Cardiac fibroblast (primary cell): ENCODE measurements around the gene POC1A.
"Not testable (repeated sequence)": the region's sequence is repeated elsewhere in the genome, so short reads cannot be mapped to it uniquely, and the experiment has no call there.

Experiments used
- DNase-seq, 2 donors: peaks; one replicate each; pipeline versions ENCODE4 v3.0.0 to v3.0.0-alpha.2; 2010; ENCODE audit warnings: low read depth in 2 of 2
- H3K4me3 ChIP-seq, 2 donors: replicated peaks in 1 of 2; 1 replicate in 1 of 2; 2 replicates in 1 of 2; pipeline ENCODE4 v1.5.1; 2011; ENCODE audit warnings: low read depth in 2 of 2, low read length in 2 of 2, mild to moderate bottlenecking in 2 of 2, moderate library complexity in 1 of 2
- CTCF ChIP-seq: IDR thresholded peaks from one replicate; pipeline ENCODE4 v1.5.1; 2011; ENCODE audit warnings: low read depth, mild to moderate bottlenecking, low read length, inconsistent platforms

The POC1A gene

GRCh38 chr3:52038227-52038626, 116.0 kb downstream of the POC1A start:
- no peak for TF ChIP-seq CTCF
- no peak for DNase-seq
- H3K4me3 ChIP-seq = no peak overlapping the region

DNA sequence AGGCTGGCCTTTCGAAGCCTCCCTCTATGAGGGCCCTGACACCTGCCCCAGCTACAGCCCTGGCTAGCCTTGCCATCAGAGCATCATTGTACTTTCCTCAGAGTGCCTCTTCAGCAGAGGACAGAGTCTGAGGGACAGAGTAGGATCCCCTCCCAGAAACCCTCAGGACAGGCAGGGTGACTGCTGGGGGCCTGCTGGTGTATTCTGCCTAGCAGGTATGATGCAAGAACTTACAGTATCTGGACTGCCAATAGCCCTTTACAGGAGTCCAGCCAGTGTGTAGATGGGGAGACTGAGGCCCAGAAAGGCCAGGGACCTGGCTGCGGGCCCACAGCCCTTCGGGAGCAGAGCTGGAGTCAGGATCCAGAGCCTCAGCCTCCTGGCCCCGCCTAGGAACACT, 116.9 kb downstream of the POC1A start:
- no peak overlapping the region for H3K4me3 ChIP-seq
- DNase-seq = no peak
- TF ChIP-seq CTCF = no peak

GRCh38 chr3:52036829-52037228, 117.4 kb downstream of the POC1A start:
- no peak for DNase-seq
- TF ChIP-seq CTCF = no peak
- H3K4me3 ChIP-seq = no peak overlapping the region

GRCh38 chr3:52036222-52036694, 118.0 kb downstream of the POC1A start:
- H3K4me3 ChIP-seq = no peak overlapping the region
- DNase-seq = no peak
- no peak for TF ChIP-seq CTCF

- TF ChIP-seq CTCF = no peak
- no peak for DNase-seq
Observed at GRCh38 chr3:52034651-52035050, 119.6 kb downstream of the POC1A start.

DNA sequence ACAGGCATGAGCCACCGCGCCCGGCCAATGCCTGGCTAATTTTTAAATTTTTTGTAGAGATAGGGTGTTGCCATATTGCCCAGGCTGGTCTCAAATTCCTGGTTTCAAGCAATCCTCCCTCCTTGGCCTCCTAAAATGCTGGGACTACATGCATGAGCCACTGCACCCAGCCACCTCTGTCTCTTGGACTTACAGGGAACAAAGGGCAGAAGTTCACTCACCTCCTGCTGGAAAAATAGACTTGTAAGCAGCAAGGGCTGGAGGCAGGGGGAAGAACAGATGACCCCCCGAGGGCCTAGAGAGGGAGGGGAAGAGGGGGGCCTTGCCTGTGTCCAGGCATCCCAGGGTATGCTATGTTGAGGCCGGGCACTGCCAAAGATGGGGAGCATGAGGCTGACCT, 120.0 kb downstream of the POC1A start:
- no peak for TF ChIP-seq CTCF
- H3K4me3 ChIP-seq = no peak overlapping the region
- no peak for DNase-seq

More at GRCh38 chr3:52034651-52035050, 119.6 kb downstream of the POC1A start:
- H3K4me3 ChIP-seq = no peak overlapping the region

GRCh38 chr3:52033748-52034147, 120.5 kb downstream of the POC1A start:
- H3K4me3 ChIP-seq, DNase-seq: not testable (repeated sequence)
